Subcutaneous abdominal adipose tissue (tissue), 5 donors: ENCODE data around the gene GAL3ST3.

ENCODE experiments used
- H3K27ac ChIP-seq: one replicate; pipeline ENCODE4 v1.7.0; 2013; ENCODE audit warnings: low read depth, mild to moderate bottlenecking, inconsistent platforms, low read length, moderate library complexity
- H3K27me3 ChIP-seq, 5 donors: one replicate each; pipeline ENCODE4 v1.7.0; 2013; ENCODE audit warnings: low read length in 5 of 5, inconsistent platforms in 1 of 5; ENCODE audit not compliant: control insufficient read depth in 5 of 5, insufficient read depth in 4 of 5
- H3K36me3 ChIP-seq, 5 donors: one replicate each; pipeline ENCODE4 v1.7.0; 2013; ENCODE audit warnings: low read length in 5 of 5; ENCODE audit not compliant: control insufficient read depth in 5 of 5, insufficient read depth in 5 of 5
- H3K4me1 ChIP-seq, 5 donors: one replicate each; pipeline ENCODE4 v1.7.0; 2013; ENCODE audit warnings: low read length in 5 of 5, mild to moderate bottlenecking in 3 of 5, moderate library complexity in 1 of 5; ENCODE audit not compliant: control insufficient read depth in 5 of 5, insufficient read depth in 5 of 5
- H3K4me3 ChIP-seq, 5 donors: one replicate each; pipeline ENCODE4 v1.7.0; 2013; ENCODE audit warnings: low read length in 5 of 5, low read depth in 1 of 5
- H3K9ac ChIP-seq, 5 donors: one replicate each; pipeline ENCODE4 v1.7.0; 2013; ENCODE audit warnings: low read length in 5 of 5, mild to moderate bottlenecking in 4 of 5, moderate library complexity in 3 of 5
- H3K9me3 ChIP-seq, 5 donors: one replicate each; pipeline ENCODE4 v1.7.0; 2013; ENCODE audit warnings: low read length in 5 of 5; ENCODE audit not compliant: control insufficient read depth in 5 of 5
- donor health status: healthy.
- donor health status: healthy.
- donor health status: healthy.
- donor health status: healthy.
- donor health status: healthy.

The GAL3ST3 gene

DNA sequence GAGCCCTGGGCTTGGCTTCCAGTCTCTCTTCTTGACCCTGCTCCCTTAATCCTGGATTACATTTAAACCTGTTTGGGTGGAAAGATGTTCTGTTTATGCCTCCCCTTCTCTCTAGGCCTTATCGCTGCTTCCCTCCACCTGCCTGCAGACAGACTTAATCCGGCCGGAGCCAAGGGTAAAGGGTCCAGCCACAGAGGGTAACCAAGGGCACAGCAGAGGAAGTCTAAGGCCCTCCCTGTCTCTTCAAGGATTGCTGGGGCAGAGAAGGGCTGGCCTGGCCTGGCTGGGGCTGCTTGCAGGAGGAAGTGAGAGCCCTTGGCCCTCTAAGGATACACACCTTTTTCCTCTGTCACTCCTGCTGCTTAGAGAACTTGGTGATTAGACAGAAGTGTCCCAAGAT, 2.1 kb downstream of the GAL3ST3 start:
- Histone ChIP-seq H3K4me1 (peaks cover 0 to 18% (median 17%) of the 10 kb centered on the region in 5 donors), H3K9me3 (no peaks in the 10 kb centered on the region), H3K9ac (no peak overlapping the region), H3K36me3 (no peaks in the 10 kb centered on the region), H3K27ac (no peak overlapping the region), H3K27me3 (peaks cover 0 to 19% (median 13%) of the 10 kb centered on the region in 5 donors), H3K4me3 (no peak overlapping the region)

DNA sequence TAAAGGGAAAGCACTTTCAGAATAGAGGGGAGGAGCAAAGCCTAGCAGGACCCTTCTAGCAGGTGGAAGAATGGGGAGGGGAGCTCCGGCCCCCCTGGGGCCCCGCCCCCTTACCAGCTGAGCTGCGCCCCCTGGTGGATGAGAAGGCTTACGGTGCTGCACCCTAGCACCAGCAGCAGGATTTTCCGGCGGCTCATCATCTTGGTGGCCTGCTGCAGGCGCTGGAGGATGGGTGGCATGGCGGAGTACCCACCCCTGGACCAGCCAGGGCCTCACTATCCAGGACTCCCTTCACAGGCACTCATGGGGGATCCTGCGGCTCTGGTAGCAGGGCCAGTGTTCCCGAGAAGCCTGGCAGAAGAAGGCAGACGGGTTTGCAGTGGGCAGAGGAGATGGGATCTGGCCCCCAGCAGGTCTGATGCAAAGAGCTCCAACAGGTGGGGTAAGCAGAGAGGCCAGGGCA, 3.8 kb downstream of the GAL3ST3 start:
- H3K4me3 ChIP-seq: no peak overlapping the region
- no peak overlapping the region for H3K9ac ChIP-seq
- H3K4me1 ChIP-seq: peaks cover 0 to 17% (median 8%) of the 10 kb centered on the region in 5 donors
- no peaks in the 10 kb centered on the region for H3K36me3 ChIP-seq
- H3K27me3 ChIP-seq: peaks cover 0 to 19% (median 13%) of the 10 kb centered on the region in 5 donors
- H3K27ac ChIP-seq: no peak overlapping the region
- H3K9me3 ChIP-seq: no peaks in the 10 kb centered on the region

GRCh38 chr11:66044757-66045156, 4.2 kb downstream of the GAL3ST3 start:
- Histone ChIP-seq H3K9me3 (no peaks in the 10 kb centered on the region), H3K9ac (no peak overlapping the region), H3K27me3 (peaks cover 0 to 17% (median 13%) of the 10 kb centered on the region in 5 donors), H3K36me3 (no peaks in the 10 kb centered on the region), H3K27ac (no peak overlapping the region), H3K4me1 (peaks cover 0 to 21% (median 8%) of the 10 kb centered on the region in 5 donors), H3K4me3 (no peak overlapping the region)

DNA sequence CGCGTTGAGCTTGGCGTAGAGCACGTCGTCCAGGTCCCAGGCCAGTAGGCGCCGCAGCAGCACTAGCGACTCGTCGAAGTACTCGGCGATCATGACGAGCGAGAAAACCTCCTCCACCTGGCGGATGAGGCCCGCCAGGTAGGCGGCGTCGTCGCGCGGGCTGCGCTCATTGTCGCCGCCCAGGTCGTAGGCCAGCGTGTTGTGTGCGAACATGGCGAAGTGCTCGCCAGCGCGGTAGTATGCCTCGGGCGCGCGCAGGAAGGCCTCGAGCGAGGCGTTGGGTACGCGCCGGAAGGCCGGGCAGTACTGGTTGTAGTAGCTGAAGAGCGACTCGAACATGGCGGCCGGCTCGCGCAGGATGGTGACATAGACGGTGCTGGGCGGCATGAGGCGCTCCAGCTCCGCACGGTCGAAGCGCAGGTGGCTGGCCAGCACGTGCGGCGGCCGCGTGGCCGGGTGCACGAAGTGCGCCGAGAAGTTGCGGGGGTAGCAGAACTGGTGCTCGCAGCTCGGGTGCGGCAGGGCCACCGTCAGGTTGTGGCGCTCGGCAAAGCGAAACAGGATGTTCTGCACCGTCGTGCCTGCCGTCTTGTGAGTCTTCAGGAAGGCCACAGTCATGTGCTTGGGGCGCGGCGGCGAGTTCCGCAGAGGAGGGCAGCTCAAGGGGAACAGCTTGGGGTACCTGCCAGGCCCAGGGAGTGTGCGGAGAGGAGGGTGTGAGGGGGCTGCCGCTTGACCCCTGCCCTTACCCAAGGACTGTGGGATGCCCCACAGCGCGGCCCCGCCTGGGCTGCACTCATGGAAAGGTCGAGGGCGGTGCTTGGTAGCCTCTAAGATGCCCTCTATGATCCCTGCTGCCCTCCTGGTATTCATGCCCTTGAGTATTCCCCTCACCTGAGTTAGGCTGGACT, 5.7 kb downstream of the GAL3ST3 start:
- Histone ChIP-seq H3K27ac (no peak overlapping the region), H3K27me3 (peaks cover 0 to 9% (median 6%) of the 10 kb centered on the region in 5 donors), H3K4me3 (no peak overlapping the region), H3K9ac (no peak overlapping the region), H3K4me1 (peaks cover 0 to 26% (median 9%) of the 10 kb centered on the region in 5 donors), H3K9me3 (no peaks in the 10 kb centered on the region), H3K36me3 (no peaks in the 10 kb centered on the region)

- no peak overlapping the region for H3K27ac ChIP-seq
- H3K4me1 ChIP-seq: peaks cover 0 to 26% (median 9%) of the 10 kb centered on the region in 5 donors
- no peak overlapping the region for H3K4me3 ChIP-seq
- H3K9me3 ChIP-seq: no peaks in the 10 kb centered on the region
- peaks cover 0 to 2% (median 0%) of the 10 kb centered on the region in 5 donors for H3K27me3 ChIP-seq
- H3K9ac ChIP-seq: no peak overlapping the region
- no peaks in the 10 kb centered on the region for H3K36me3 ChIP-seq
Observed at GRCh38 chr11:66042227-66042995, 6.5 kb downstream of the GAL3ST3 start.

DNA sequence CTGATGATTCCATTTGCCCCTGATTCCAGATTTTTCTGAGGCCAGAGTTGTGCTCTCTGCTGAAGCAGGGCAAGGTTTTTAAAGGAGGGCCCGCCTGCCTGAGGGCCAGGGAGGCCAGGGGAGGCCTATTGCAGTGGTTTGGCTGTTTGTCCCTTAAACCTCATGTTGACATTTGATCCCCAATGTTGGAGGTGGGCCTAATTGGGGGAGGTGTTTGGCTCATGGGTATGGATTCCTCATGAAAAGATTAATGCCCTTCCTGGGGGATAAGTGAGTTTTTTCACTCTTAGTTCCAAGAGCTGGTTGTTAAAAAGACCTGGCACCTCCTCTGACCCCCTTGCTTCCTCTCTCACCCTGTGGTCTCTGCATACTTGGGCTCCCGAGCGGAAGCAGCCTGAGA, 9.2 kb downstream of the GAL3ST3 start:
- H3K27ac ChIP-seq: peak overlapping the region; percentile 12
- no peaks in the 10 kb centered on the region for H3K9me3 ChIP-seq
- peaks cover 0 to 5% (median 0%) of the 10 kb centered on the region in 5 donors for H3K27me3 ChIP-seq
- H3K4me1 ChIP-seq: peaks cover 0 to 26% (median 6%) of the 10 kb centered on the region in 5 donors
- no peaks in the 10 kb centered on the region for H3K36me3 ChIP-seq
- peak overlapping the region in 2 of 5 donors; percentile 5 to 28 for H3K9ac ChIP-seq
- H3K4me3 ChIP-seq: no peak overlapping the region

GRCh38 chr11:66037327-66037726, 11.6 kb downstream of the GAL3ST3 start:
- H3K4me1 ChIP-seq: peaks cover 0 to 26% (median 6%) of the 10 kb centered on the region in 5 donors
- no peak overlapping the region for H3K9ac ChIP-seq
- H3K27ac ChIP-seq: no peak overlapping the region
- no peaks in the 10 kb centered on the region for H3K9me3 ChIP-seq
- H3K36me3 ChIP-seq: no peaks in the 10 kb centered on the region
- peaks cover 0 to 5% (median 0%) of the 10 kb centered on the region in 5 donors for H3K27me3 ChIP-seq
- no peak overlapping the region for H3K4me3 ChIP-seq

- no peak overlapping the region for H3K4me3 ChIP-seq
- no peaks in the 10 kb centered on the region for H3K36me3 ChIP-seq
- no peak overlapping the region for H3K27ac ChIP-seq
- H3K27me3 ChIP-seq: peaks cover 0 to 5% (median 0%) of the 10 kb centered on the region in 5 donors
- peaks cover 0 to 26% (median 6%) of the 10 kb centered on the region in 5 donors for H3K4me1 ChIP-seq
- H3K9ac ChIP-seq: no peak overlapping the region
- no peaks in the 10 kb centered on the region for H3K9me3 ChIP-seq
Observed at GRCh38 chr11:66036334-66036710, 12.6 kb downstream of the GAL3ST3 start.

DNA sequence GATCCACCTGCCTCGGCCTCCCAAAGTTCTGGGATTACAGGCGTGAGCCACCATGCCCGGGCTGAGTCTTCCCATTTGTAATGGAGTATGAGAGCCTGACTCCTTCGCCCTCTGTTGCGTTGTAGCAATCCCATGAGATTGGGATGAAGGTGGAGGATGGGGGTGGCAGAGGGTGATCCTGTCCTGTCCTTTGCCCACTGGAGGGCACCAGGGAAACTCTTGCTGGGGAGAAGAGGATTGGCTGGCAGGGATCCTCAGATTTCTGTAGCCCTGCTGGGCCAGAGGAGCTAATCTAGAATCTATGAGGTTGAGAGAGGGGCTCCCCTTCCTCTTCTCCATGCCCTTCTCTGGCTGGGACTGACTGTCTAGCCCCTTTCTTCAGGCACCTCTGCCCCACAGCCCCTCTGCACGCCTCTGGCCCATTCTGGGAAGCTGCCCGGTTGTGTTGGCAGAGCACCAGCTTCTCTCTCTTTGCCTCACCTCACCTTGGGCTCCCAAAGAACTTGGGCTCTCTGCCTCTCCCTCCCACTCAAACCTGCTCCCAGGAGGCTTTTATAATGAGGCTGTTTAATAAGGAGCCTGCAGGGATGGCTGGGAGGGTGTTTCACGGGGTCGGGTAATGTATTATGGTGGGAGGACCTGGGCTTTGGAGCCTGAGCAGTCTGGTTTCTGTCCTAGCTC, 13.2 kb downstream of the GAL3ST3 start:
- H3K9ac ChIP-seq: no peak overlapping the region
- no peaks in the 10 kb centered on the region for H3K36me3 ChIP-seq
- no peak overlapping the region for H3K27ac ChIP-seq
- H3K9me3 ChIP-seq: no peaks in the 10 kb centered on the region
- H3K4me1 ChIP-seq: peaks cover 0 to 23% (median 6%) of the 10 kb centered on the region in 5 donors
- no peak overlapping the region for H3K4me3 ChIP-seq
- peaks cover 0 to 5% (median 0%) of the 10 kb centered on the region in 5 donors for H3K27me3 ChIP-seq
